ENCODE results near the gene SVIL. TPM values are rescaled to one million over a fixed set of nuclear protein-coding genes. Genes with fewer than 3 reads are reported as not detected.
A peak's percentile ranks its signal among the peaks of the same experiment; 100 is the strongest.

Gene SVIL
- total RNA-seq, 1 experiment from 2014 or later, result 15.3 TPM

- peaks cover 8 to 17% of the 10 kb centered on the region in 2 experiments for H3K4me1 Mint-ChIP-seq
- H3K36me3 Mint-ChIP-seq (ENCODE audit: insufficient read depth in 1 of 3, low read depth in 3 of 3), result no peaks in the 10 kb centered on the region
- H3K23me2 ChIP-seq (ENCODE audit: insufficient read length, low read depth, low read length, poor library complexity, severe bottlenecking), result no peaks in the 10 kb centered on the region
- no peaks in the 10 kb centered on the region for H3K79me2 ChIP-seq (ENCODE audit: insufficient read depth, low read length)
- no peak overlapping the region for H2AK5ac ChIP-seq (ENCODE audit: insufficient read length, low read length)
- no peak overlapping the region for H2BK20ac ChIP-seq (ENCODE audit: low read depth, low read length, poor library complexity, severe bottlenecking)
- H2AFZ ChIP-seq (ENCODE audit: low read length), result no peak overlapping the region
- no peak overlapping the region for H2BK15ac ChIP-seq (ENCODE audit: low read depth, low read length)
- H4K5ac ChIP-seq (ENCODE audit: insufficient read length, low read depth, low read length), result no peak overlapping the region
- no peak overlapping the region for H3K14ac ChIP-seq (ENCODE audit: insufficient read depth, low read length)
- no peak overlapping the region; the same call in 1 of the 2 replicates for H3K4ac ChIP-seq (ENCODE audit: low read depth, low read length)
- H3K27ac ChIP-seq (ENCODE audit: insufficient read length, low read depth, low read length), result no peak overlapping the region
- H3K4me1 ChIP-seq (ENCODE audit: insufficient read depth, low read length), result no peaks in the 10 kb centered on the region; the same call in none of the 2 replicates
- H3K9me3 Mint-ChIP-seq, result no peaks in the 10 kb centered on the region
- H3K27ac Mint-ChIP-seq, result peak overlapping the region in 1 of 3 experiments; percentile 94; a peak in 3 of 7 replicates
- no peaks in the 10 kb centered on the region for H3K79me1 ChIP-seq (ENCODE audit: insufficient read depth, low read depth, low read length, poor library complexity, severe bottlenecking)
- no CpG with 5 or more reads among the region's 8 CpGs for WGBS (ENCODE audit: extremely low coverage, insufficient read length, low lambda C conversion rate)
- H4K20me1 ChIP-seq (ENCODE audit: control insufficient read depth, insufficient read depth, insufficient read length), result no peaks in the 10 kb centered on the region
- H3K56ac ChIP-seq (ENCODE audit: insufficient read length, low read depth, low read length), result no peak overlapping the region
- no peak overlapping the region for H3K4me2 ChIP-seq (ENCODE audit: insufficient read depth, insufficient read length, low read length)
- DNase-seq, result no peak
- H2BK120ac ChIP-seq (ENCODE audit: low read depth, low read length, poor library complexity, severe bottlenecking), result peak overlapping the region; percentile 26
- H3K9ac ChIP-seq (ENCODE audit: extremely low read depth, insufficient read length, low read length), result no peak overlapping the region
- no peaks in the 10 kb centered on the region for H3K27me3 ChIP-seq (ENCODE audit: insufficient read depth, low read length)
- H3K27me3 Mint-ChIP-seq (ENCODE audit: low read depth), result no peaks in the 10 kb centered on the region
- no peak overlapping the region for H3K23ac ChIP-seq (ENCODE audit: insufficient read length, low read depth, low read length)
- no peak overlapping the region for H3T11ph ChIP-seq (ENCODE audit: low read length)
- no peak overlapping the region for H4K91ac ChIP-seq (ENCODE audit: insufficient read length, low read depth, low read length)
- no peaks in the 10 kb centered on the region for H3K9me3 ChIP-seq (ENCODE audit: control insufficient read depth, low read depth, low read length)
- no peak overlapping the region for H2BK5ac ChIP-seq (ENCODE audit: insufficient read length, low read length)
- H4K8ac ChIP-seq (replicated peaks; ENCODE audit: insufficient read length, low read depth, low read length), result no peak overlapping the region
- TF ChIP-seq CTCF (conservative IDR thresholded peaks at IDR 0.05), result no peak
- no peak overlapping the region for H2BK12ac ChIP-seq (ENCODE audit: insufficient read length, low read depth, low read length)
- no peak overlapping the region for H3K4me3 Mint-ChIP-seq
- H3K18ac ChIP-seq (ENCODE audit: insufficient read length, low read depth, low read length), result no peak overlapping the region
Observed at GRCh38 chr10:29576681-29577080, 58.1 kb downstream of the SVIL start.
